Astrocyte (in vitro differentiated cells and primary cell): ENCODE measurements around the gene DYRK1A.

Experiments used
- EZH2 ChIP-seq: IDR thresholded peaks from 2 replicates; pipeline ENCODE4 v1.6.1; 2012; ENCODE audit warnings: mild to moderate bottlenecking, low read length, inconsistent platforms; ENCODE audit not compliant: insufficient read depth
- TF ChIP-seq, protein P1 (sequence below): IDR thresholded peaks from 2 replicates; pipeline ENCODE4 v1.5.1; 2011; ENCODE audit warnings: low read depth, mild to moderate bottlenecking, inconsistent platforms, low read length, moderate library complexity; ENCODE audit not compliant: insufficient read depth

DNA sequence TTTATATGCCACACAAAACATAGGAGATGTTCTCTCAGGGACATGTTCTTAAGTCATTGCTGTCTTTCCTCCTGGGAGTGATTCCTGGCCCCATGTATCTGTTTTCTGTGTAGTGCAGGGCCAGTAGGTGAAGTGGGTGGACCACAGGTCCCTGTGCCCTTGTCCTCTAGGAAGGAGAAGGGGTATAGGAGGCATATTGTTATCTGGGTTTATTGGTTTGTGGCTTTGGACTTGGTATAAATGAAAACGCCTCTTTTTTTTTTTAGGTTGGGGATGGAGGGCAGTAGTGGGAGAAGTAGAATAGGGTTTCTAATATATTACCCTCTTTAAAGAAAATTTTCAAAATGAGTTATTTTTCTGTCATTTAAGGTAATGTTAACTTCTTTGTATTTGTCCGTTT lies 29.4 kb downstream of the DYRK1A start:
- TF ChIP-seq, protein P1, sequence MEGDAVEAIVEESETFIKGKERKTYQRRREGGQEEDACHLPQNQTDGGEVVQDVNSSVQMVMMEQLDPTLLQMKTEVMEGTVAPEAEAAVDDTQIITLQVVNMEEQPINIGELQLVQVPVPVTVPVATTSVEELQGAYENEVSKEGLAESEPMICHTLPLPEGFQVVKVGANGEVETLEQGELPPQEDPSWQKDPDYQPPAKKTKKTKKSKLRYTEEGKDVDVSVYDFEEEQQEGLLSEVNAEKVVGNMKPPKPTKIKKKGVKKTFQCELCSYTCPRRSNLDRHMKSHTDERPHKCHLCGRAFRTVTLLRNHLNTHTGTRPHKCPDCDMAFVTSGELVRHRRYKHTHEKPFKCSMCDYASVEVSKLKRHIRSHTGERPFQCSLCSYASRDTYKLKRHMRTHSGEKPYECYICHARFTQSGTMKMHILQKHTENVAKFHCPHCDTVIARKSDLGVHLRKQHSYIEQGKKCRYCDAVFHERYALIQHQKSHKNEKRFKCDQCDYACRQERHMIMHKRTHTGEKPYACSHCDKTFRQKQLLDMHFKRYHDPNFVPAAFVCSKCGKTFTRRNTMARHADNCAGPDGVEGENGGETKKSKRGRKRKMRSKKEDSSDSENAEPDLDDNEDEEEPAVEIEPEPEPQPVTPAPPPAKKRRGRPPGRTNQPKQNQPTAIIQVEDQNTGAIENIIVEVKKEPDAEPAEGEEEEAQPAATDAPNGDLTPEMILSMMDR: no peak
- TF ChIP-seq EZH2: no peak
